ENCODE data around the gene TRMT1.

GRCh38 chr19:13150187-13150930, 33.8 kb upstream of the TRMT1 start, which contains the start of the genes IER2 and STX10:
- no peak for TF ChIP-seq REST (IDR thresholded peaks at IDR 0.05; ENCODE audit: insufficient read depth in 1 of 2, low read depth in 2 of 2, low read length in 1 of 2)
- TF ChIP-seq, protein P1, sequence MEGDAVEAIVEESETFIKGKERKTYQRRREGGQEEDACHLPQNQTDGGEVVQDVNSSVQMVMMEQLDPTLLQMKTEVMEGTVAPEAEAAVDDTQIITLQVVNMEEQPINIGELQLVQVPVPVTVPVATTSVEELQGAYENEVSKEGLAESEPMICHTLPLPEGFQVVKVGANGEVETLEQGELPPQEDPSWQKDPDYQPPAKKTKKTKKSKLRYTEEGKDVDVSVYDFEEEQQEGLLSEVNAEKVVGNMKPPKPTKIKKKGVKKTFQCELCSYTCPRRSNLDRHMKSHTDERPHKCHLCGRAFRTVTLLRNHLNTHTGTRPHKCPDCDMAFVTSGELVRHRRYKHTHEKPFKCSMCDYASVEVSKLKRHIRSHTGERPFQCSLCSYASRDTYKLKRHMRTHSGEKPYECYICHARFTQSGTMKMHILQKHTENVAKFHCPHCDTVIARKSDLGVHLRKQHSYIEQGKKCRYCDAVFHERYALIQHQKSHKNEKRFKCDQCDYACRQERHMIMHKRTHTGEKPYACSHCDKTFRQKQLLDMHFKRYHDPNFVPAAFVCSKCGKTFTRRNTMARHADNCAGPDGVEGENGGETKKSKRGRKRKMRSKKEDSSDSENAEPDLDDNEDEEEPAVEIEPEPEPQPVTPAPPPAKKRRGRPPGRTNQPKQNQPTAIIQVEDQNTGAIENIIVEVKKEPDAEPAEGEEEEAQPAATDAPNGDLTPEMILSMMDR (IDR thresholded peaks at IDR 0.05) = no peak; the same call in 1 of the 2 replicates
- peak; percentile 56; the same call in 1 of the 2 replicates for TF ChIP-seq POLR2AphosphoS5 (IDR thresholded peaks at IDR 0.05; ENCODE audit: low read depth, low read length)
- TF ChIP-seq TCF7L2 (IDR thresholded peaks at IDR 0.05; ENCODE audit: low read depth, low read length) = no peak
- TF ChIP-seq SIN3A (IDR thresholded peaks at IDR 0.05; ENCODE audit: borderline replicate concordance, insufficient read depth, low read depth, low read length) = peak; percentile 70; the same call in 1 of the 2 replicates

Data from Panc1 (cell line).